Activated T-cell treated with anti-CD3 and anti-CD28 coated beads for 48 hours (primary cell): Measurements from ENCODE around the gene SIRT7.
A peak's percentile ranks its signal among the peaks of the same experiment; 100 is the strongest.
"Not testable (repeated sequence)": the region's sequence is repeated elsewhere in the genome, so short reads cannot be mapped to it uniquely, and the experiment has no call there.

ENCODE experiments used
- DNase-seq: peaks from one replicate; pipeline ENCODE4 v3.0.0-alpha.2; 2020; ENCODE audit warnings: low read depth

SIRT7 gene

DNA sequence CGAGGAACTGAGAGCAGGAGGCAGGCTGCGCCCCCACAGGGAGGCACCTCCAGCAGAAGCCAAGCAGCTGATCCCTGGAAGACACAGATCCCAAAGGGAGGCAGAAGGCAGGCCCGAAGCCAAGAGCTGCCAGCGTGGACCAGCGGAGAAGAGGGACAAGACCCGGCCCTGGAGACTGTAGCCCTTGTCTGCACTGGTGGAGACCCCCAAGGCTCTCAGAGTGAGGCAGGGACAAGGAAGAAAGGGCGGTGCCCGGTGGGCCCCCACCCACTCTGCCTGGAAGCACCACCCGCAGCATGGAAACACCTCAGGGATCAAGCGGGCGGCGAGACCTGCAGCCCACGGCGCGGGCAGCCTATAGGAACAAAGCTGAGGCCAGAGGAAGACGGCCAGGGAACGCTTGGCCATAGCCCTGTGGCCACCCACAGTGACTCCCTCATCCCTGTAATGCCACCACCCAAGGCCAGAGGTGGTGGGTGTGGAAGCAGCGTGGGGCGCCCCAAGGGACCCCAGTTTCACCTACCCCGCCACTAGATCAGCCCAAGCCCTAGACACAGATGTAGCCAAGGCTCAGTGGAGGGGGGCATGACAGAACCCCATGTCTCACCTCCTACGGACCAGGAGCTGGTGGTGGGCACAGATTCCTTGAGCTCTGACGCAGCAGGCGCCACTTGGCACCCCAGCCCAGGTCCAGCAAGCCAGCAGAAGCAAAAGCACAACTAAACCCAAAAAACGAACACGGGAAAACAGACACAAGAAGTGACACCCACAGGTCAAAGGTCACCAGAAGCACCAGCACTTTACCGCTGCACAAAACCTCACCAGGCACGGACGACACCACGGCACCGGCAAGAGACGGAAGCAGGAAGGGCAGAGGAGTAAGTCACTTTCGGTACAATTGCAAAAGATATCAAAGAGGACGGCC is 2.9 kb upstream of the SIRT7 start:
- DNase-seq: no peak

DNA sequence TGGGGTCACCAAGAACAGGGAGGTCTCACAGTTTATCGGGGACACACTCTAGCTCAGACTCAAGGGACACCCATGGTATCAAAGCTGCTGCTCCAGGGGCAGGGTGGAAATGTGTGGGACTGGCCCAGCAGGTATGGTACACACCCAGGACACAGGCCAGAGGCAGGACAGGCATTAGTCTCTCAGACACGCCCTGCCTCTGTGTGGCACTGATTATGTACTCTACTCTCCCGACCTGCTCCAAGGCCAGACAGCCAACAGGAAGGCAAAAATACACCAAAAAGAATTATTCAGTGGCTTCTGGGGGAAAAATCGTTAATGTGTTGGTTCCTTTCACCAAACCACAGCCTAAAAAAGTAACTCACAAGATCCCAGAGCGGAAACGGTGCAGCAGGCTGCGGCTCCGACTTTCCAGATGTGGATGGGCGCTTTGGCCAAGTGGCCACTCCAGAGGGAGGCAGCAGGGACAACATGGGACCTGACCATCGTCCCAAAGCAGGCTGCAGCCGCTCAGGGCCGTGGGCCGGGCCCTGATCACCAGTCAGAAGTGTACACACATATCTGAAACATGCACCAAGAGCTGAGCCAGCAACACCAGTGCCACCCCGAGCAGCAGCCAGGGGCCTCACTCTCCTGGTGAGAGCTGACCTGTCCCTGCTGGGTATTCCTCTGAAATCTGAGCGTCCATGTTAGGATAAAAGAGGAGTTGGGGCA is 1.0 kb upstream of the SIRT7 start:
- no peak for DNase-seq

DNA sequence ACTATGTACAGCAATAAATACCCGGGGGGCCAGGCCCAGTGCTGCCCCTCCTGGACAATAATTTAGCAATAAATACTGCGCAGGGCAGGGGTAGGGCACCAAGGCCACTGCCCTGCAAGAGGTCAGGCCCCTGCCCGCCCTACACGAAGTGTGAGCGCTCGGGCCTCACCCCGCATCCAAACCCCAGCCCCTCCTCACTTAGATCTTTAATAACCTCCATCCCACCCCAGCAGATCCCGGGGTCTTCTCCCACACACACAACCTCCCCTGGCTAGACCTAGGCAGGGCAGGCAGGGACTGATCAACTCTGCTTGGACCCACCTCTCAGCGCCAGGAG is 325 bp upstream of the SIRT7 start:
- DNase-seq: not testable (repeated sequence)

DNA sequence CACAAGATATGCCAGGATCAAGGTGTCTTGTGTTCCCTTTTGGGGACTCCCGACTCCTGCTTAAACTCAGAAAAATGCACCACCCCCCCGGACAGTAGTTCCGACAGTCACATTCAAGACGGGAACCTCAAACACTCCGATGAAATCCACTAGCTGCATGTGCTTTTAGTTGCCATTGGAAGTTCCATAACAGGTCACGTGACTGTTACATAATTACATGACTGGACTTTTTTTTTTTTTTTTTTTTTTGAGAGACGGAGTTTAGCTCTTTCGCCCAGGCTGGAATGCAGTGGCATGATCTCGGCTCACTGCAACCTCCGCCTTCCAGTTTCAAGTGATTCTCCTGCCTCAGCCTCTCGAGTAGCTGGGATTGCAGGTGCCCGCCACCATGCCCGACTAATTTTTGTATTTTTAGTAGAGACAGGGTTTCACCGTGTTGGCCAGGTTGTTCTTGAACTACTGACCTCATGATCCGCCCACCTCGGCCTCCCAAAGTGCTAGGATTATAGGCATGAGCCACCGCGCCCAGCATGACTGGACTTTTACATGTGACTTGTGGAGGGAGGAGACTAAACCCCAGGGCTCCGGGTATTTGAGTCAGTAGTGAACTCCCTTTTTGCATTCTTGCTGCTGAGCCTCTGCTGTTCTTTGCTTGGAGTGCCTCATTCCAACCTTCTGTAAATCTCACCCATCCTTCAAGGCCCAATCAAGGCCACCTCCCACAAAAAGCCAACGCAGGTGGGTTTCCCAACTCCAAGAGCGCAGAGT is 1.6 kb downstream of the SIRT7 start:
- DNase-seq: no peak

DNA sequence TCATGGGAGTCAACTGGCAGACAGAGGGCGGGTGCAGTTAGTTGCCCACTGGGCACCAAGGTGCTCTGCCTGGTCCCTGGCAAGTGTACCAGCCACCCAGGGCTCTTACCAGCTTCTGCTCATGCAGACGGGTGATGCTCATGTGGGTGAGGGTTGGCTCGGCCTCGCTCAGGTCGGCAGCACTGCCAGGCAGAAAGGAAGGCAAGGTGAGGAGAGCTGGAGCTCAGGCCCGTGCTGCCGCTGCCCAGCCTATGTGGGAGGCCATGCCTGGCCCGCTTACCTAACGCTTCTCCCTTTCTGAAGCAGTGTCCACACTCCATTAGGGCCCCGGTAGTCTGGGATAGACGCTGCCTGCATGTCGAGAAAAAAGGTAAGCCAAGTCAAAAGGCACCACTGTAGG is 2.6 kb downstream of the SIRT7 start:
- no peak for DNase-seq

DNA sequence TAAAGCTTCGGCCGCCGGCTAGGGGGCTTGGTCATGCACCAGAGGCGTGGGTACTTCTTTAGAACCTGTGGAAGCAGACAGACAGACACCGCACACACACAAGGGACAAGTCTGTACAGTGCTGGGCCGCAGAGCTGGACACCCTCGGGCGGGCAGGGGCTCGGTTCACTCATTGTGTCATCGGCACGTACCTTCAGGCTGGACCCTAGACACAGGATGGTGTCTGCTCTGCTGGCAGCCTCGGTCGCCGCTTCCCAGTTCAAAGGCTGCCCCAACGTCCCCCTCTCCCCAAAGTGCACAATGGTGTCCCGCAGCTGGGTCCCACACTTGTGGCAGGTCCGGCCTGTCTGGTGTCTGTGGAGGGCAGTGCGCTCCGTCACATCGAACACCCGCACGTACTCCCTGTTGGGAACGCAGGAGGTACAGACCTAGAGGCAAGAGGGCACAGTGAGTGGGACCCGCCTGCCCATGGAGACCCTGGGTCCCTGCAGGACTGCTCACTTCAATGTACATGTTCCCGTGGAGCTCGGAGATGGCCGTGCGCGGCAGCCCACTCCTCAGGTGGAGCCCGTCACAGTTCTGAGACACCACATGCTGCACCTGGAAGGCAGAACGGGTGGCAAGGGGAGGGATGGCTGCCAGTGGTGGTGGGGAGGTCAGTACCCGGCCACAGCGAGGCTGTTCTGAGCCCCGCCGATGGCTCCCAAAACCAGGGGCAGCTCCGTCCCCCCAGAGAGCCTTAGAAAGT is 3.7 kb downstream of the SIRT7 start:
- DNase-seq: no peak

DNA sequence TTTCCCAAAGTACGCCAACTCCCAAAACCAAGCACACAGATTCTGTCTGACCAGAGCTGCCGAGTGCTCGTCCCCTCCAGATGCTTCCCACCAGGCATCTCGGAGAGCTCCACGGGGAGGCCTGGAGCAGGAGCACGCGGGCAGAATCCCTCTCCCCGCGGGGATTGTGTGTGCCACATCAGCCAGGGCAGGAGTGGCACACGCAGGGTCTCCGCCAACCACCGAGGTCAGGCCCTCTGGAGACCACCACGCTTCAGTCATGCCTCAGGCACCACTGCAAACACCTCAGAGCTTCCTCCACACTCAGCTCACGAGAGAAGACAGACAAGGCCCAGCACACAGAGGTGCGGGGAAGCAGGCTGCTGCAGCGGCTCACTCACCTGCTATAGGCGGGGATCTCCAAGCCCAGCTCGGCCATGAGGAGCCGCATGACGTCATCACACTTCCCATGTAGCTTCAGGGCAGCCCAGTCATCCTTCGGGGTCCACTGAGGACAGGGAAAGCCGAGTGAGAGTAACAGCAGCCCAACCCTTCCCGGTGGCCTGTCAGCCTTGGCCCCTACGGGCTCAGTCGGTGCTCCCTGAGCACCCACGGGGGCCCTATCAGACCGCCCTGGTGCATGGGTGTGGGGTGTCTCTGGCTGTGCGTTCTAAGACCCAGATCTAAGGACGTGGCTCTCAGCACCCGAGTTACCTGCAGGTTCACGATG is 4.4 kb downstream of the SIRT7 start:
- no peak for DNase-seq

DNA sequence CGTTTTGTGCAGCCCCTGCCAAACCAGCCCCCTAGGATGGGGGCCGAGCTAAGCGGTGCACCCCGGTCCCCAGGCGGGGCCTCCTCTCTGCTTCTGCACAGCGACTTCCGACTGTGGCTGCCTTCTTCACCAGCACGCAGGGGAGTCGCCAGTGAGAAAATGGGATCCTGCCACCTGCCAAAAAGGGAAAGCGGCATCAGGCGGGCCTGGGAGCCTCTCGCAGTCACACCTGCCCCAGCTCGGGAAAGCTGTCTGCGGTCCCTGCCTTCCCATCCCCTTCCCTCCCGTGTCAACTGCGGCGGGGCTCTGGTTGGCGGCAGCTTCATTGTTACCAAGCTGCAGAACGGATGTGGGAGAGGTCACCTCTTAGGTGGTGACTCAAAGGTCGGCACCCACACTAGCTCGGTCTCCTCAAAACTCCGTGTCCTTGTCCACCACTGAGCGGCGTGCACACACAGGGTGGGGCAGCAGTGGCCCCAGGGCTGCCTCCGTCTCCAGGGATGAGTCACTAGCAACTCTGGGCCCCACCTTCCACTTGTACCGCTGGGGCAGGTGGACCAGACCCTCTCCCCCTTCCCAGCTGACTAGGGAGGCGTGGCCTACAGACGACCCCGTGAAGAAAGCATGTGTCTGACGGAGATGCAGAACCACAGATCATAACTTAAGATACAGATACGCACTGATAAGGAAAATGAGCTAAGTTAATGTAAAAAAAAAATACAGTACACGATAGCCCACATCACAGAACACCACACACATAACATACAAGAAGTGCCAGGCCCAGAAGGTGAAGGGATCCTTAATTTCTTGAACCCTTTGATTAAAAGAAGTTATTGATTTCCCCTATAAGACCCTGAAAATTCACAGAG is 5.3 kb downstream of the SIRT7 start:
- DNase-seq: no peak

DNA sequence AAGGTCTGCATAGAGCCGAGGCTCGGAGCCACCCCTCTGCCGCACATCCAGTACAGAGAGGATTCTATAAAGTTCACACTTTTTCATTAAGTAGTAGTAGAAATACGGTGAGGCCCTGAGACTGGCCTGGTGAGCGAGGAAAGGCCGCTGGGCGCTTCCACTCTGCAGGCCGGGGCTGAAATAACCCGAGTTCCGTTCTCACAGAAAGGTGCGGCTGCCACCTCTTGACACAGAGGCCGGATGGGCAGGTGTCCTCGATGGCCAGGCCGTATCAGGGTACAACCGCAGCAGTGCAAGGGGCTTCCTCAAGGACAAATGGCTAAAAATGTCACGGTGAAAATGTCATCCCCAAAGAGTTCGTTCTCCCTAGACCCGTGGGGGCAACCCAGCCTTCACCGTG is 6.0 kb downstream of the SIRT7 start:
- DNase-seq: no peak

DNA sequence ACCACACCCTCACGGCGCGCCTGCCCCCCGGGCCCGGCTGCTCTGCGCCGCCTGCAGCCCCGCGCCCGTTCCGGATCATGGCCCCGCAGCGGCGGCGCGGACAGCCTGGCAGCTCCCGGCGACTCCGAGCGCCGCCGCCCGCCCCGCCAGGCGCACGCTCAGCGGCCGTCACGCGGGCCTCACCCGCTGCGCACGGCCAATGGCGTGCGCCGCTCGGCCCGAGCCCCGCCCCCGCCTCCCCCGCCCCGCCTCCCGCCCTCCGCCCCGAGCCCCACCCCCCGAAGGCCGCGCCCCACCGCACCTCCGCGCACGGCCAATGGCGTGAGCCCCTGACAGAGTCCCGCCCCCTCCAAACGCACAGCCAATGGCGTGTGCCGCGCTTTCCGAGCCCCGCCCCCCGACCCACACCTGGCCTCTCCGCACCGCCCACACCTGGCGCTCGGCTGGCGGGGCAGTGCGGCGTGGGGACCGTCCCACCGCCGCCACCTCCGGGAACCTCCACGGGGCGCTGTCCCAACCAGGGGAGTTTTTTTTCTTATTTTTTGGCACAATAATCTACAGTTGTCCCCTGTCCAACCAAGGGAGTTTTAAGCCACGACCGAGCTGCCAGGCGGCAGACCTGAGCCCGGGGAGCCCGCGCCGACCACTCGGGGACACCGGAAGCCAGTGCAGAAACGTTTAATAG is 6.6 kb downstream of the SIRT7 start, which contains the start of gene PCYT2:
Gene PCYT2 (minus strand): TSS at position 123 of the 685 bp plus-strand sequence. CDS start 44 bp downstream, at position 79.
- peak; percentile 92 for DNase-seq

DNA sequence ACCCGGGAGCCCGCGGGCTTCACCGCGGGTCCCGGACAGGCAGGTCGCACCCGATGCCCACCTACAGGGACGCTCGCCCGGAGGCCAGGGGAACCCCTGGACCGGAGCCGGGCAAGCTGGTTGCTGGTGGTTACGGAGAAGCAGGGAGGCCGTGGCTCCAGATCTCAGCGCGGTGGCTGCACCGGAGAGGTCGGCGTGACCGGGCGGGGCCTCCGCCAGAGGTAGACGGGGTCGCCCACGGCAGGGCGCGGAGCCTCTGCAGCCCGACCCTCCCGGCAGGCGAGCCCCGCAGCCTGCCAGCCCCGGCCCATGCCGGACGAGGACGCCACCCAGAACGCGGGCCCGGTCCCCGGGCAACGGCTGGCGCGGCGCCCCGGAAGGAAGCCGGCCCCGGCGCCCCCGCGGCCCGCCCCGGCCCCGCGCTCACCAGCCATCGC is 7.1 kb downstream of the SIRT7 start:
- no peak for DNase-seq

DNA sequence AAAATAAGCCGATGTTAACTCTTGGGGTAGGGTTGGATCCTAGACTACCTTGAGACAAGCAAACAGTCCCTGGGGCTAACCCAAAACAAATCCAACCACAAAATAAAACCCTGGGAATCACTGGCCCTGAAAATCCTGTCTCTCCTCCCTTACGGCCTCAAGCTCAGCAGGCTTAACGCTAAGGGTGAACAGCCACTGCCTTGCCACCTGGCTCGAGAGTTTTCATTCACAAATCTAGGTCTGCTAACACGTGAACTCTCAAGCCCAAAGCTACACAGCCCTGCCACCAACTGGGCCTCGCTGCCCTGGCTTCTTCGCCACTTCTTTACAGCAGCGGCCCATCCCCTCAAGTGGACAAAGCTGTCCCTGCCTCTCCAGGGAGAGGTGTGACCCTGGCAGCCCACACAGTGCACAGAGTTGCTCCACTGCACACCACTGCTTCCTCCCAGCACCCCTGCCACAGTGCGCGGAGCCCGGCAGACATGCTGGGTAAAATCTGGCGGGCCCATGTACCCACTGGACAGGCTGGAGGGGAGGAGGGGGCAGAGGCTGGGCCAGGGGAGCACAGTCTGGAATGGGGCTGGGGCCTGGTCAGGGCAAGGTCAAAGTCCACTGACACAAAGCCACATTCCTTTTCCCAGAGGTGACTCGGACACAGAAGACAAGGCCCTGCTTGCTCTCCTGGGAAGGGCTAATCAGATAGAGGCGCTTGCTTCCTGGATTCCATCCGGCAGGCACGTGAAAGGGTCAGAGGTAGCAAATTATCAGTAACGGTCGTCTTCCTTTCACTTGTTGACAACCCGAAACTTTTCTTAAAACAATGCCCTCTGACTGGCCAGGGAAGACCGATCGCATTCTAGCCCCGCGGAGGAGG is 7.8 kb downstream of the SIRT7 start:
- no peak for DNase-seq

DNA sequence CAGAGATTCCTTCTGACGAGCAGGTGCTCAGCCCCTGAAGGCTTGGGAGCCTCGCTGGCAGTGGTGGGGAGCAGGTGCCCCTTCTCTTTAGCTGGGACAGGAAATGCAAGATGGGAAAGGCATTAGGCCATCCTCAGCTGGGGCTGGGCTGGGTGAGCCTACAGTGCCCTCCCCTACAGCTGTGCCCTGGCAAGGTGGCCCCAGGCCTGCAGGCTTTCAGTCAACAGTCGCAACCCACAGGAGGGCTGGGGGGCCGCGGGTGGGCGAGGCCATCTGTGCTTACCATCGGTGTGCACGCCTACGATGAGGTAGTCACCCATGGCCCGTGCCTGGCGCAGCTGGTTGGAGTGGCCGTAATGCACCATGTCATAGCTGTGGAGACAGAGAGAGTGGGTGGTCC is 8.7 kb downstream of the SIRT7 start:
- DNase-seq: no peak

DNA sequence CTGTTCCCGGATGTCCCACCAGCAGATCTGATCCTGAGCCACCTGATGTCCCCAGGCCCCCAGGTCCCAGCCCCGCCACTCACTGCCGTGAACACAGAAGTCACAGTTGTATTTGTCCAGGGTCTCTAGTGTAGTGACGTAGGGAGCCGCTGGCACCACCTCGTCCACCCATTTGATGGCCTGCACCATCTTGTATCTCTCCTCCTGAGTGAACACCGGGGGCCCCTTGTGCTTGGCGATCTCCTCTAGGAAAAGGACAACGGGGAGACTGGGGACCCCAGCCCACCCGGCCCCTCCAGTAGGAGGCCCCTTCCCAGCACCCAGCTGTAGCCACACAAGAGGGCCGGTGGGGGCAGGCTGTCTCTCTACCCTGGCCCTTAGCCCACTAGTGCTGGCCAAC is 9.2 kb downstream of the SIRT7 start:
- no peak for DNase-seq

DNA sequence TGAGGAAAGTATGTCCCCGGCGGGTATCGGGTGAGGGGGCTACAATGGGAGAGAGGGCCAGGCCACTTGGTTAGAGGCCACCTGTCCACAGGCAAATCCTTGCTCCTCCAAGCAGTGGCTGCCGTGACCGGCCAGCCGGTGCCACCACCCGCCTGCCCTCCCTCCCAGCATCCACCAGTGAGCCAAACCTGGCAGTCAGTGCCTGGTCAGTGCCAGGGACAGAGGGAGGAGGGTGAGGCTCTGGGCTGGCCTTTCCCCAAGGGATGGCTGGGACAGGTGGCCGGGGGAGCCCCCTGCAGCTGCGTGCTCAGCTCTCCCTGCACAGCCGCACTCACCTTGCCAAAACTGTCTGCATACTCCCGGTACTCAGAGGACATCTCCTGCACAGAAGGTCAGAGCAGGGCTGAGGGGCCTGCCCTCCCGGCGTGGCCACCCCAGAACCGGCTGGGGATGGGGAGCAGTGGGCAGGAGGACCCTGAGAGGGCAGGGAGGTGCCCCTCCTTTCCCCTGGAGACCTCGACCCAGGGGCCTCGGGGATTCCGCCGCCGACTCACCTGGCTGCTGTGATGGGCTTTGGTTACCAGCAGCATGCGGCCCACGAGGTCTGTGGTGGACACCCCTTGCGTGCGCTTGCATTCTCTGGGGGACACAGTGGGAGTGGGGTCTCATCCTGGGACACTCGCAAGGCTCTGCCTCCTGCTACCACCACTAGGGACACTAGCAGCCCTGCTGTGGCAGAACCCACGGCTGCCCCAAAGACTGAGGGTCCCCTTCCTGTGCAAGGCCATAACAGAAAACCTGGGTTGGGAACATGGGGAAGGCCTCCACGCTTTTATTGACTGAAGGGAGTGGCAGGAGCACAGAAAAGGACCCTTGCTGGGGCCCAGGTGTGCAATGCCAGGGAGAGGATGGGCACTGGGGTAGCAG is 10.5 kb downstream of the SIRT7 start:
- DNase-seq: no peak

DNA sequence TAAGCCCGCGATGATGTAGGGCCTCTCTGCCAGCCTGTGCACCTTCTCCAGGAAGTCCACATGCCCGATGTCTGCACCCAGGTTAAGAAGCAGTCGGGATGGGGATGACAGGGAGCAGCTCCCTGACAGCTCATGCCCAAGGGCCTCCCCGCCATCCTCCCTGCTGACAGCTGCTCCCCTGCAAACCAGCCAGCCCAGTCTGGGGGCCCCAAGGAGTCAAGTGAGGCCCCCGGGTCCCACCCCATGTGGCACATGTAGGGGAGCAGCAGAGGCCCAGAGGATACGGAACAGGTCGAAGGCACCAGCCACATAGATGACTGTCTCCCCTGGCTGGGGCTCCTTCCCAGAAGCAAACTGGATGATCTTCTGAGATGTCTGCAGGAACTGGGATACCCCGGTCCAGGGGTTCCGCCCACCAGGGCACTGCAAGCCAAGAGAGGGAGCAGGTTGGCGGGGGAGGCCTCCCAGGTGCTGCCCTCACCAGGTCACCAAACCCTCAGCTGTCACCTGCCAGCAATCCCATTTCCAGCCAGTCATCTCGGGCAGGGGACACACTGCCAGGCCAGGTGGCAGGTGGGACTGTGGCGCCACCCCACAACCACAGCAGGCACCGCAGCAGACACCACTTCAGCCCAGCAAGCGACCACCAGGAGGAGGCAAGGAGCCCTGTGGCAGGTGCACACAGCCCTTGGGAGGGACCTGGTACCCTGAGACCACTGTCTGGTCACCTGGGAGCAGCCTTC is 11.3 kb downstream of the SIRT7 start:
- DNase-seq: no peak

DNA sequence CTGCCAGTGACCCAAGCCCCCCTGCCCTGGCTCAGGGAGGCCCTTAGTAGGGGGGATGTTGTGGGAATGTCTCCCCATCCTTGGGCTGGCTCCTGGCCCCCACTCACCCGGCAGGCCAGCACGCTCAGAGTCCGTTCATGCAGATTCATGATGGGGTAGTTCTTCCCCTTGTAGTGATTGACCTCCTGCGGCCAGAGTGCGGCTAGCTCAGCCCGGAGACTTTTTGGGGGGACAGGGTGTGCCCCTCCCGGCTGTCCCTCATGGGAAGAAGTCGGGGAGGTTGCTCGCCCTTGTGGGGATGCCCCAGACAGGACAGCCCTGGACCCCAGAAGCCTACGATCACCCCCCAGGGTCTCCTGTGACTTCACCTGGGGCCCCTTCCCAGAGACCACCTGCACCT is 12.0 kb downstream of the SIRT7 start:
- DNase-seq: no peak
